Endothelial cell of umbilical vein (primary cell): ENCODE data around the gene ZSCAN5B. TPM values are rescaled to one million over a fixed set of nuclear protein-coding genes. Genes with fewer than 3 reads are reported as not detected.
"Not testable (repeated sequence)": the region's sequence is repeated elsewhere in the genome, so short reads cannot be mapped to it uniquely, and the experiment has no call there.

ENCODE experiments used
- Bru-seq: library from RNA; stranded (reverse); fragments of 400-500 nt; gene quantifications from one replicate; lab custom pipeline; 2021; lab: Mats Ljungman, UMichigan
- BruChase-seq, 2 experiments: library from RNA; stranded (reverse); fragments of 400-500 nt; gene quantifications; one replicate each; lab custom pipeline; 2021; lab: Mats Ljungman, UMichigan
- BruUV-seq: library from RNA; stranded (reverse); fragments of 400-500 nt; replicated peaks from 2 replicates; lab custom pipeline; 2021; lab: Mats Ljungman, UMichigan
- CTCF ChIA-PET: fragments of 300-600, 350-600 bp; sonication (Branson Sonifier 250); formaldehyde crosslinking; loops from one replicate; lab custom pipeline; 2021; ENCODE audit warnings: antibody characterized with exemption, inconsistent platforms; lab: Charles Lee
- POLR2A ChIA-PET: fragments of 300-600, 350-600 bp; sonication (Branson Sonifier 250); formaldehyde crosslinking; loops from one replicate; lab custom pipeline; 2021; ENCODE audit warnings: antibody characterized with exemption, inconsistent platforms; lab: Charles Lee
- DNase-seq: peaks from one replicate; pipeline ENCODE4 v3.0.0-alpha.2; 2011; ENCODE audit warnings: low read depth, low spot score
- FAIRE-seq: peaks from 2 replicates; lab custom pipeline; 2011; peaks lifted over from hg19 to GRCh38; lab: Jason Lieb, UNC
- H2AFZ ChIP-seq: 2 replicates; pipeline ENCODE4 v1.6.0; 2012; ENCODE audit warnings: low read depth, low read length, control low read depth, inconsistent platforms
- H3K27ac ChIP-seq: 2 replicates; pipeline ENCODE4 v1.5.1; 2011; ENCODE audit warnings: low read depth, mild to moderate bottlenecking, control low read depth, low read length, moderate library complexity; ENCODE audit not compliant: insufficient read depth
- H3K27me3 ChIP-seq, 2 experiments: 2 replicates each; pipeline versions ENCODE4 v1.6.0 to v1.6.1; 2011; ENCODE audit warnings: low read length in 2 of 2, mixed read lengths in 1 of 2; ENCODE audit not compliant: control insufficient read depth in 2 of 2, insufficient read depth in 2 of 2
- H3K36me3 ChIP-seq, 2 experiments: 2 replicates in 1 of 2; 3 replicates in 1 of 2; pipeline ENCODE4 v1.5.1; 2011; ENCODE audit warnings: low read length in 2 of 2, mild to moderate bottlenecking in 1 of 2, moderate library complexity in 1 of 2; ENCODE audit not compliant: control insufficient read depth in 2 of 2, insufficient read depth in 2 of 2; ENCODE audit errors: extremely low read depth in 1 of 2
- H3K4me1 ChIP-seq: 3 replicates; pipeline ENCODE4 v1.5.1; 2011; ENCODE audit warnings: mild to moderate bottlenecking, low read length; ENCODE audit not compliant: control insufficient read depth, insufficient read depth; ENCODE audit errors: extremely low read depth
- H3K4me2 ChIP-seq: 2 replicates; pipeline ENCODE4 v1.6.1; 2011; ENCODE audit warnings: low read length, control low read depth, mixed read lengths; ENCODE audit not compliant: insufficient read depth
- H3K4me3 ChIP-seq, 3 experiments: fragments of 200-600 bp in 1 of 3; sonication (generic), shearing (Covaris generic) in 1 of 3; replicated peaks in 1 of 3; 2 replicates each; pipeline ENCODE4 v1.5.1; 2011 to 2016; ENCODE audit warnings: control low read depth in 3 of 3, low read length in 3 of 3, mild to moderate bottlenecking in 2 of 3, inconsistent platforms in 1 of 3, low read depth in 1 of 3, moderate library complexity in 1 of 3; ENCODE audit not compliant: insufficient read depth in 1 of 3
- H3K79me2 ChIP-seq: 2 replicates; pipeline ENCODE4 v1.6.0; 2012; ENCODE audit warnings: low read length, inconsistent platforms; ENCODE audit not compliant: control insufficient read depth, insufficient read depth
- H3K9ac ChIP-seq: replicated peaks from 2 replicates; pipeline ENCODE3; 2011; ENCODE audit warnings: low read length, control low read depth; ENCODE audit not compliant: insufficient read depth; ENCODE audit errors: extremely low read depth
- H3K9me1 ChIP-seq: replicated peaks from 3 replicates; pipeline ENCODE4 v1.6.0; 2011; ENCODE audit warnings: mild to moderate bottlenecking, low read length; ENCODE audit not compliant: control insufficient read depth, insufficient read depth; ENCODE audit errors: extremely low read depth
- H3K9me3 ChIP-seq: replicated peaks from 2 replicates; pipeline ENCODE4 v1.5.1; 2012; ENCODE audit warnings: low read length, inconsistent platforms; ENCODE audit not compliant: control insufficient read depth, insufficient read depth
- H4K20me1 ChIP-seq: replicated peaks from 2 replicates; pipeline ENCODE3; 2011; ENCODE audit warnings: mild to moderate bottlenecking, low read length; ENCODE audit not compliant: control insufficient read depth, insufficient read depth; ENCODE audit errors: extremely low read depth
- dilution Hi-C: fragments of 300-500 bp; cut with MboI; formaldehyde crosslinking; loops from one replicate; pipeline ENCODE4 v1.15.0; 2019; ENCODE audit warnings: low sequenced_read_pairs; ENCODE audit not compliant: extremely low pct_ligation_motif_present
- intact Hi-C: fragments of 100-400 bp; cut with micrococcal nuclease; formaldehyde crosslinking; loops from one replicate; pipeline ENCODE4 v1.10.0; 2022
- long read RNA-seq: library from polyadenylated mRNA; stranded (forward); transcript quantifications from one replicate; pipeline ENCODE4 v2.0.0, GENCODE V29; 2021
- polyA minus RNA-seq, 3 experiments: library from RNA; depleted of rRNA, polyadenylated mRNA; stranded (reverse); fragments of >200 nt; gene quantifications; 1 replicate in 1 of 3; 2 replicates in 2 of 3; pipeline ENCODE4 v1.2.3, GENCODE V29; 2011
- polyA plus RNA-seq, 4 experiments: library from polyadenylated mRNA; depleted of rRNA in 3 of 4; stranded (reverse) in 3 of 4; unstranded in 1 of 4; fragments of >200 nt; gene quantifications; 2 replicates each; pipeline versions ENCODE4 v1.2.1 to v1.2.3, GENCODE V29; 2011 to 2012; ENCODE audit warnings: missing spikeins in 1 of 4
- total RNA-seq: library from RNA; stranded (reverse); gene quantifications from 2 replicates; pipeline ENCODE4 v1.2.3, GENCODE V29; 2021

ZSCAN5B gene, protein sequence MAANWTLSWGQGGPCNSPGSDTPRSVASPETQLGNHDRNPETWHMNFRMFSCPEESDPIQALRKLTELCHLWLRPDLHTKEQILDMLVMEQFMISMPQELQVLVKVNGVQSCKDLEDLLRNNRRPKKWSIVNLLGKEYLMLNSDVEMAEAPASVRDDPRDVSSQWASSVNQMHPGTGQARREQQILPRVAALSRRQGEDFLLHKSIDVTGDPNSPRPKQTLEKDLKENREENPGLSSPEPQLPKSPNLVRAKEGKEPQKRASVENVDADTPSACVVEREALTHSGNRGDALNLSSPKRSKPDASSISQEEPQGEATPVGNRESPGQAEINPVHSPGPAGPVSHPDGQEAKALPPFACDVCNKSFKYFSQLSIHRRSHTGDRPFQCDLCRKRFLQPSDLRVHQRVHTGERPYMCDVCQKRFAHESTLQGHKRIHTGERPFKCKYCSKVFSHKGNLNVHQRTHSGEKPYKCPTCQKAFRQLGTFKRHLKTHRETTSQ
- not detected in 2 replicates for total RNA-seq
- 0.07 TPM in 1 of 2 replicates, not detected in the other for polyA plus RNA-seq
- 0.03 and 0.04 TPM in 2 replicates for polyA plus RNA-seq (2011; cell fraction: cytosol; rRNA removed)
- polyA plus RNA-seq (2011; cell fraction: nucleus; rRNA removed), result not detected in 2 replicates
- not detected in 2 replicates for polyA plus RNA-seq (2012)
- 1.6 TPM in 1 of 2 replicates, not detected in the other for polyA minus RNA-seq
- not detected for polyA minus RNA-seq (2011; cell fraction: cytosol; rRNA and poly(A)+ RNA removed)
- not detected in 2 replicates for polyA minus RNA-seq (2011; cell fraction: nucleus; rRNA and poly(A)+ RNA removed)
- not detected for Bru-seq, nascent RNA
- percentile 8 among the genes with signal in this experiment for BruChase-seq, experiment 1, labeled RNA remaining after a 6-hour chase
- BruChase-seq, experiment 2, labeled RNA remaining after a 2-hour chase, result not detected
- long read RNA-seq, result 0 reads

DNA sequence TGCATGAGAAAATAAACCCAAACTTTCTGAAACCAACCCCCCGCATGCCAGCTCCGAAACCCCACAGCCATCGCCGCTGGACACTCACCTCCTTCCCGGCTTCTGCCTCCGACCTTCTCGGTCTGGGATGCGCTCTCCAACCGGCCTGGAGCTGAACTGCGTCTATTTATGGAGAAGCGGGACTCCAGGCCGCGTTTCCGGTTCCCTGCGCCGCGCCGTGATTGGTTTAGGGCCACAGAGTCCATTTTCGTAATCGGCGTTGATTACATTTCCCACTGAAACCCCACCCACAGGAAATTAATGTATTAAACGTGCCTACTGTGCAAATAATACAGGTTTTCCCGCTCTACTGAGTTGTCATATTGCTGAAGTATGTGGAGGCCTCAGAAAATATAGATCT lies at the start of gene ZSCAN5B:
ZSCAN5B (minus strand) TSS at position 138 of the 400 bp plus-strand sequence. CDS start 4,731 bp downstream, outside the sequence.
- H3K4me3 ChIP-seq, BruUV-seq, H3K9me3 ChIP-seq, intact Hi-C loops, H2AFZ ChIP-seq, DNase-seq, H3K36me3 ChIP-seq, H3K27ac ChIP-seq, FAIRE-seq, POLR2A ChIA-PET, H3K9ac ChIP-seq, H4K20me1 ChIP-seq, H3K4me1 ChIP-seq, H3K27me3 ChIP-seq, H3K4me2 ChIP-seq, H3K79me2 ChIP-seq, H3K9me1 ChIP-seq, dilution Hi-C loops: not testable (repeated sequence)
- CTCF ChIA-PET, result interaction anchor here (1.2 kb wide), 1 partner anchor 55 kb away, joined by 3 read pairs; no protein-coding TSS in a partner anchor

GRCh38 chr19:56245764-56246163 lies 48.2 kb upstream of the ZSCAN5B start:
- CTCF ChIA-PET, result interaction anchor here (1.4 to 1.7 kb wide), 2 partner anchors 7 to 180 kb away, joined by 4 to 7 read pairs; no protein-coding TSS in a partner anchor
- H3K4me3 ChIP-seq, dilution Hi-C loops: not testable (repeated sequence)

More at GRCh38 chr19:56245764-56246163, 48.2 kb upstream of the ZSCAN5B start:
- H3K9me1 ChIP-seq, BruUV-seq, H3K9me3 ChIP-seq, FAIRE-seq, H3K79me2 ChIP-seq, DNase-seq, H3K4me2 ChIP-seq, H3K27me3 ChIP-seq, H3K36me3 ChIP-seq, H4K20me1 ChIP-seq, H3K4me1 ChIP-seq, H2AFZ ChIP-seq, H3K27ac ChIP-seq, H3K9ac ChIP-seq, intact Hi-C loops, POLR2A ChIA-PET: not testable (repeated sequence)
